ENCODE measurements around the gene RNF123. TPM values are rescaled to one million over a fixed set of nuclear protein-coding genes. Genes with fewer than 3 reads are reported as not detected.

Gene RNF123
- total RNA-seq, 1 donor from 2014 or later: 40.1 TPM

- H3K4me3 Mint-ChIP-seq (ENCODE audit: unreplicated experiment): no peak overlapping the region
- peaks cover 23% of the 10 kb centered on the region for H3K4me1 Mint-ChIP-seq (ENCODE audit: low read depth)
- TF ChIP-seq, protein P1, sequence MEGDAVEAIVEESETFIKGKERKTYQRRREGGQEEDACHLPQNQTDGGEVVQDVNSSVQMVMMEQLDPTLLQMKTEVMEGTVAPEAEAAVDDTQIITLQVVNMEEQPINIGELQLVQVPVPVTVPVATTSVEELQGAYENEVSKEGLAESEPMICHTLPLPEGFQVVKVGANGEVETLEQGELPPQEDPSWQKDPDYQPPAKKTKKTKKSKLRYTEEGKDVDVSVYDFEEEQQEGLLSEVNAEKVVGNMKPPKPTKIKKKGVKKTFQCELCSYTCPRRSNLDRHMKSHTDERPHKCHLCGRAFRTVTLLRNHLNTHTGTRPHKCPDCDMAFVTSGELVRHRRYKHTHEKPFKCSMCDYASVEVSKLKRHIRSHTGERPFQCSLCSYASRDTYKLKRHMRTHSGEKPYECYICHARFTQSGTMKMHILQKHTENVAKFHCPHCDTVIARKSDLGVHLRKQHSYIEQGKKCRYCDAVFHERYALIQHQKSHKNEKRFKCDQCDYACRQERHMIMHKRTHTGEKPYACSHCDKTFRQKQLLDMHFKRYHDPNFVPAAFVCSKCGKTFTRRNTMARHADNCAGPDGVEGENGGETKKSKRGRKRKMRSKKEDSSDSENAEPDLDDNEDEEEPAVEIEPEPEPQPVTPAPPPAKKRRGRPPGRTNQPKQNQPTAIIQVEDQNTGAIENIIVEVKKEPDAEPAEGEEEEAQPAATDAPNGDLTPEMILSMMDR (IDR thresholded peaks at IDR 0.05): no peak
- no peaks in the 10 kb centered on the region for H3K9me3 Mint-ChIP-seq (ENCODE audit: low read depth)
- H3K36me3 Mint-ChIP-seq (ENCODE audit: low read depth): no peaks in the 10 kb centered on the region
- H3K27ac Mint-ChIP-seq (ENCODE audit: unreplicated experiment): no peak overlapping the region
- no peak for DNase-seq (ENCODE audit: low spot score)
- H3K27me3 Mint-ChIP-seq (ENCODE audit: low read depth): no peaks in the 10 kb centered on the region
Measured at GRCh38 chr3:49759226-49759625, 69.9 kb downstream of the RNF123 start.

- no peaks in the 10 kb centered on the region for H3K27me3 Mint-ChIP-seq (ENCODE audit: low read depth)
- H3K4me3 Mint-ChIP-seq (ENCODE audit: unreplicated experiment): no peak overlapping the region
- no peaks in the 10 kb centered on the region for H3K9me3 Mint-ChIP-seq (ENCODE audit: low read depth)
- no peak overlapping the region for H3K27ac Mint-ChIP-seq (ENCODE audit: unreplicated experiment)
- no peak for DNase-seq (ENCODE audit: low spot score)
- peaks cover 10% of the 10 kb centered on the region for H3K4me1 Mint-ChIP-seq (ENCODE audit: low read depth)
- TF ChIP-seq, protein P1 (IDR thresholded peaks at IDR 0.05): no peak
- no peaks in the 10 kb centered on the region for H3K36me3 Mint-ChIP-seq (ENCODE audit: low read depth)
Measured at GRCh38 chr3:49761661-49762060, 72.3 kb downstream of the RNF123 start.

GRCh38 chr3:49763981-49764380 lies 74.6 kb downstream of the RNF123 start:
- H3K4me3 Mint-ChIP-seq (ENCODE audit: unreplicated experiment): no peak overlapping the region
- no peaks in the 10 kb centered on the region for H3K36me3 Mint-ChIP-seq (ENCODE audit: low read depth)
- H3K4me1 Mint-ChIP-seq (ENCODE audit: low read depth): peaks cover 10% of the 10 kb centered on the region
- no peaks in the 10 kb centered on the region for H3K9me3 Mint-ChIP-seq (ENCODE audit: low read depth)
- H3K27ac Mint-ChIP-seq (ENCODE audit: unreplicated experiment): no peak overlapping the region
- DNase-seq (ENCODE audit: low spot score): no peak
- TF ChIP-seq, protein P1 (IDR thresholded peaks at IDR 0.05): no peak
- H3K27me3 Mint-ChIP-seq (ENCODE audit: low read depth): no peaks in the 10 kb centered on the region

GRCh38 chr3:49769286-49769915 lies 80.0 kb downstream of the RNF123 start:
- Mint-ChIP-seq H3K27me3 (ENCODE audit: low read depth) (no peaks in the 10 kb centered on the region), H3K4me1 (ENCODE audit: low read depth) (peaks cover 15% of the 10 kb centered on the region), H3K27ac (ENCODE audit: unreplicated experiment) (peak overlapping the region; percentile 1), H3K9me3 (ENCODE audit: low read depth) (no peaks in the 10 kb centered on the region), H3K4me3 (ENCODE audit: unreplicated experiment) (no peak overlapping the region), H3K36me3 (ENCODE audit: low read depth) (no peaks in the 10 kb centered on the region)
- DNase-seq (ENCODE audit: low spot score): no peak
- TF ChIP-seq, protein P1 (IDR thresholded peaks at IDR 0.05): no peak

GRCh38 chr3:49769926-49770325 lies 80.6 kb downstream of the RNF123 start:
- TF ChIP-seq, protein P1 (IDR thresholded peaks at IDR 0.05): no peak
- Mint-ChIP-seq H3K9me3 (ENCODE audit: low read depth) (no peaks in the 10 kb centered on the region), H3K4me3 (ENCODE audit: unreplicated experiment) (no peak overlapping the region), H3K27ac (ENCODE audit: unreplicated experiment) (peak overlapping the region; percentile 73), H3K27me3 (ENCODE audit: low read depth) (no peaks in the 10 kb centered on the region), H3K36me3 (ENCODE audit: low read depth) (no peaks in the 10 kb centered on the region), H3K4me1 (ENCODE audit: low read depth) (peaks cover 15% of the 10 kb centered on the region)
- DNase-seq (ENCODE audit: low spot score): no peak

Other genes with a start within 250 kb of the RNF123 start
- 147 to 156 TPM (median 149 TPM) in 3 replicates for gene DAG1, start 219.3 kb upstream of the RNF123 start, total RNA-seq
- 0.77 to 0.82 TPM (median 0.77 TPM) in 3 replicates for gene BSN, start 135.1 kb upstream of the RNF123 start, total RNA-seq
- 64.5 to 72.0 TPM (median 69.8 TPM) in 3 replicates for gene APEH, start 15.2 kb upstream of the RNF123 start, total RNA-seq
- gene MST1, start 83 bp upstream of the RNF123 start, total RNA-seq: 17.6 to 24.4 TPM (median 19.1 TPM) in 3 replicates
- gene AMIGO3, start 30.1 kb downstream of the RNF123 start, total RNA-seq: 0.27 to 0.35 TPM in 2 of 3 replicates, not detected in the other
- gene GMPPB, start 34.4 kb downstream of the RNF123 start, total RNA-seq: 27.6 to 50.2 TPM (median 28.4 TPM) in 3 replicates
- 38.9 to 44.4 TPM (median 40.1 TPM) in 3 replicates for gene IP6K1, start 97.0 kb downstream of the RNF123 start, total RNA-seq
- gene CDHR4, start 110.3 kb downstream of the RNF123 start, total RNA-seq: not detected in 3 replicates
- gene INKA1, start 113.7 kb downstream of the RNF123 start, total RNA-seq: 4.1 to 7.9 TPM (median 7.9 TPM) in 3 replicates
- 25.6 to 45.3 TPM (median 26.3 TPM) in 3 replicates for gene UBA7, start 124.4 kb downstream of the RNF123 start, total RNA-seq
- gene TRAIP, start 167.0 kb downstream of the RNF123 start, total RNA-seq: 2.3 to 5.9 TPM (median 2.7 TPM) in 3 replicates
- gene CAMKV, start 180.3 kb downstream of the RNF123 start, total RNA-seq: not detected in 3 replicates
- gene MST1R, start 214.3 kb downstream of the RNF123 start, total RNA-seq: 0.55 to 1.1 TPM (median 0.56 TPM) in 3 replicates
- gene MON1A, start 240.3 kb downstream of the RNF123 start, total RNA-seq: 9.6 to 13.6 TPM (median 11.0 TPM) in 3 replicates

Measured in chondrocyte (in vitro differentiated cells).